AG04449 (cell line): ENCODE measurements around the gene UBQLN4.
"Not testable (repeated sequence)": the region's sequence is repeated elsewhere in the genome, so short reads cannot be mapped to it uniquely, and the experiment has no call there.

Experiments
- CTCF ChIA-PET: fragments of 350-600 bp; formaldehyde crosslinking; extraction: SDS; loops from one replicate; lab custom pipeline; 2021; ENCODE audit warnings: antibody characterized with exemption; lab: Yijun Ruan, JAX
- POLR2A ChIA-PET: fragments of 400-600, 350-600 bp; formaldehyde crosslinking; extraction: SDS; loops from one replicate; lab custom pipeline; 2020; ENCODE audit warnings: antibody characterized with exemption, inconsistent platforms; lab: Yijun Ruan, JAX
- DNase-seq: peaks from one replicate; pipeline ENCODE4 v3.0.0-alpha.2; 2010; ENCODE audit warnings: low read depth, low spot score
- H3K4me3 ChIP-seq: 2 replicates; pipeline ENCODE4 v1.5.1; 2011; ENCODE audit warnings: low read depth, mild to moderate bottlenecking, control low read depth, low read length
- TF ChIP-seq, protein P1 (sequence below): IDR thresholded peaks from one replicate; pipeline ENCODE4 v1.5.1; 2011; ENCODE audit warnings: mild to moderate bottlenecking, moderate library complexity, low read length, control low read depth, inconsistent platforms; ENCODE audit not compliant: insufficient read depth; ENCODE audit errors: missing control alignments

The UBQLN4 gene

DNA sequence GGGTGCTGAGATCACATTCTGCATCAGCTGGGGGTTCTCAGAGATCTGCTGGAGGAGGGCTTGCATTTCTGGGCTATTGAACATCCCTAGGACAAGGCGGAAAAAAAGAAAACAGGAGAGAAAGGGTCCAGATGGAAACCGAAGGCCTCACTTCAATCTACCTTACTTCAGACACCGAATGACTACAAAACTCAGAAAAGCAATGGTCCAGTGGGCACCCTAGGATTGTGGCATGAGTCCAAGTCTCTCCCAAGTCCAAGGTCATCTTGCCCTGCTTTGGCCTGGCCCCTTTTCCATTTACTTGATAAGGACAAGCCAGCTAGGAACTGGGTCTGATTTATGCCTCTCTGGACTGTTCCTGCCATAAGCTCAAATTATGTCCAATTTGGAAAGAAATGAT lies 10.8 kb downstream of the UBQLN4 start:
- TF ChIP-seq, protein P1, sequence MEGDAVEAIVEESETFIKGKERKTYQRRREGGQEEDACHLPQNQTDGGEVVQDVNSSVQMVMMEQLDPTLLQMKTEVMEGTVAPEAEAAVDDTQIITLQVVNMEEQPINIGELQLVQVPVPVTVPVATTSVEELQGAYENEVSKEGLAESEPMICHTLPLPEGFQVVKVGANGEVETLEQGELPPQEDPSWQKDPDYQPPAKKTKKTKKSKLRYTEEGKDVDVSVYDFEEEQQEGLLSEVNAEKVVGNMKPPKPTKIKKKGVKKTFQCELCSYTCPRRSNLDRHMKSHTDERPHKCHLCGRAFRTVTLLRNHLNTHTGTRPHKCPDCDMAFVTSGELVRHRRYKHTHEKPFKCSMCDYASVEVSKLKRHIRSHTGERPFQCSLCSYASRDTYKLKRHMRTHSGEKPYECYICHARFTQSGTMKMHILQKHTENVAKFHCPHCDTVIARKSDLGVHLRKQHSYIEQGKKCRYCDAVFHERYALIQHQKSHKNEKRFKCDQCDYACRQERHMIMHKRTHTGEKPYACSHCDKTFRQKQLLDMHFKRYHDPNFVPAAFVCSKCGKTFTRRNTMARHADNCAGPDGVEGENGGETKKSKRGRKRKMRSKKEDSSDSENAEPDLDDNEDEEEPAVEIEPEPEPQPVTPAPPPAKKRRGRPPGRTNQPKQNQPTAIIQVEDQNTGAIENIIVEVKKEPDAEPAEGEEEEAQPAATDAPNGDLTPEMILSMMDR, result no peak
- no peak overlapping the region for H3K4me3 ChIP-seq
- ChIA-PET CTCF (interaction anchor here (0.9 kb wide), 1 partner anchor 17 kb away, joined by 3 read pairs; no protein-coding TSS in a partner anchor), POLR2A (no interaction called here)
- no peak for DNase-seq

DNA sequence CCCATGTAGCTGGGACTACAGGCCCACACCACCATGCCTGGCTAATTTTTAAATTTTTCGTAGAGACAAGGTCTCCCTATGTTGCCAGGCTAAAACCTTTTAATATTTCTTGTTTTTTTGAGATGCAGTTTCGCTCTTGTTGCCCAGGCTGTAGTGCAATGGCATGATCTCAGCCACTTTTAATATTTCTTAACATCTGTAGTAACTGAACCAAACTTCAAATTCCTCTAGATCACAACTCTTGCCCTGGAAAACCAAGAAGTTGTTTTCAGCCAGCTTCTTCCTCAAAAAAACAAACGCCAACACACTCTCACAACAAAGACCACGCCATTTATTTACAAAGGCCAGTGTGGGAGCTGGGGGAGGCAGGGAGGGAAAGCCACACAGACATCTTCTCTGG lies 18.6 kb downstream of the UBQLN4 start:
- CTCF ChIA-PET, result interaction anchor here (1.1 kb wide), 1 partner anchor 10 kb away, joined by 3 read pairs; no protein-coding TSS in a partner anchor
- POLR2A ChIA-PET, DNase-seq, H3K4me3 ChIP-seq: not testable (repeated sequence)

DNA sequence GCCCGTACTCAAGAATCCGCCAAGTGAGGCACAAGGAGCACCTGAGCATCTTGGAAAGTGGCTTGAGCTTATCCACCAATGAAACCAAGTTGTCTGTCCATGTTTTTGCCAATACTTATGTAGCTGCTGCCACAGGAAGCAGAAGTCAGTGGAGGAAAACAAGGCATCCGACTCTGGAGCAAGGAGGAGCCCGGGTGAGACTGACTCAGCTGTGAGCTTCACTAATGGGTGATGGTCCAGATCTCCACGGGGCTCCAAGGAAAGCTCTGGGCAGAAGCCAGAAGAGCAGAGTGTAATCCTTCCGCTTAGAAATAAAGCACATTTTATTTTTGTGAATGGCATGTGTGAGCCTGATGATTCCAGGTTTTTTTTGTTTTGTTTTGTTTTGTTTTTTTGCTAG lies 20.6 kb downstream of the UBQLN4 start:
- POLR2A ChIA-PET, result interaction anchor here (0.9 to 1.0 kb wide), 2 partner anchors 17 to 26 kb away, joined by 3 read pairs; no protein-coding TSS in a partner anchor

DNA sequence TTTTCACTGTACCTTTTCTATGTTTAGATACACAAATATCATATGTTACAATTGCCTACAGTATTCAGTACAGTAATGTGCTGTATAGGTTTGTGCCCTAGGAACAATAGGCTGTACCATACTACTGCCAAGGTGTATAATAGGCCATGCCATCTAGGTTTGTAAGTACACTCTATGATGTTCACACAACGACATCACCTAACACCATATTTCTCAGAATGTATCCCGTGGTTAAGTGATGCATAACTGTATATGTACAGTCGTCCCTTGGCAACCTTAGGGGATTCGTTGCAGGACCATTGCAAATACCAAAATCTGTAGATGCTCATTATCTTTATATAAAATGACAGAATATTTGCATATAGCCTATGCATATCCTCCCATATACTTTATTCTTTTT lies 27.0 kb downstream of the UBQLN4 start:
- CTCF ChIA-PET, result interaction anchor here (1.0 to 3.0 kb wide), 4 partner anchors 10 to 39 kb away, joined by 3 to 17 read pairs (median 4); no protein-coding TSS in a partner anchor
- TF ChIP-seq, protein P1, result no peak
- POLR2A ChIA-PET, result no interaction called here
- DNase-seq, result no peak
- H3K4me3 ChIP-seq, result no peak overlapping the region

More for the DNA sequence above, 20.6 kb downstream of the UBQLN4 start:
- H3K4me3 ChIP-seq, result no peak overlapping the region
- no peak for DNase-seq
- CTCF ChIA-PET, result interaction anchor here (1.2 kb wide), 1 partner anchor 64 kb away, joined by 3 read pairs; no protein-coding TSS in a partner anchor
- TF ChIP-seq, protein P1, result no peak

- CTCF ChIA-PET, result interaction anchor here (0.7 to 3.0 kb wide), 6 partner anchors 11 to 40 kb away, joined by 3 to 17 read pairs (median 3); partner anchors contain the start of gene LAMTOR2
- TF ChIP-seq, protein P1, result peak; percentile 76
- POLR2A ChIA-PET, result no interaction called here
- H3K4me3 ChIP-seq, result no peak overlapping the region
- DNase-seq, result no peak
These were observed 27.7 kb downstream of the UBQLN4 start for GRCh38 chr1:156025876-156026275.

- DNase-seq, result no peak
- ChIA-PET POLR2A (no interaction called here), CTCF (interaction anchor here (1.1 to 3.0 kb wide), 2 partner anchors 41 to 44 kb away, joined by 3 to 17 read pairs; no protein-coding TSS in a partner anchor)
- TF ChIP-seq, protein P1, result no peak
- no peak overlapping the region for H3K4me3 ChIP-seq
These were observed 28.8 kb downstream of the UBQLN4 start for GRCh38 chr1:156024801-156025200.
